Raji (cell line): ENCODE results near the gene TUSC2.
A peak's percentile ranks its signal among the peaks of the same experiment; 100 is the strongest.

Experiments
- POLR2A ChIP-seq: IDR thresholded peaks from 2 replicates; pipeline ENCODE4 v1.6.1; 2011; ENCODE audit warnings: low read depth, low read length, control low read depth; ENCODE audit not compliant: insufficient read depth

The TUSC2 gene

DNA sequence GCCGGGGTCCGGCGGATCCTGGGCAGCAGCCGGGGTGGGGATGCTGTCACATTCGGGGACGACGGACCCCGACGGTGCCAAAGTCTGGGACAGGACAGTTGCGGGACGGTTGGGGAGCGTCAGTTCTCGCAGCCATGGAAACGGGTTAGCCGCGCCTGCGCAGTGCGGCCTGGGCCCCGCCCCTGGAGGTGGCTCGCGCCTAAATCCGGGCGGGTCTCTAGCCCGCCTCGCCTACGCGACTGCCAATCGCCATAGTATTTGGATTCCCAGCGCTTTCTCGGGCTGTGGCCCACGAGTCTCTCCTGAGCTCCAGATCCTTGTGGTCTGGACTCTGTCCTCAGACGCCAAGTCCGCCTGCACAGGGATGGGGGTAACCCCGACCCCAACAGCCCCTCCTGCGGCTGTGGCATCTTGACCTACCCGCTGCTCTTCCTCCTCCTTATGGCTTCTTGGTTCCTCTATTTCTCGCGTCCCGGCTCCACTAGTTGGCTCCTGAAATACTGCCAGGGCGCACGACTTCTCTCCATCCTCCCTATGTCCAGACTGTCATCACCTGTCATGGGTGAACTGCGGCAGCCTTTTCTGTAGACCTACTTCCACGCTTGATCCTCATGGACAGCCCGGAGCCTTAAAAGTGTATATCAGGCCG, 17.7 kb upstream of the TUSC2 start, which contains the start of gene ZMYND10:
Gene ZMYND10 (minus strand): TSS at position 147 of the 649 bp plus-strand sequence. CDS start 153 bp downstream, outside the sequence.
- 0 out of 2 replicates have a peak, but pooled peaks have one; percentile 10 for TF ChIP-seq POLR2A

DNA sequence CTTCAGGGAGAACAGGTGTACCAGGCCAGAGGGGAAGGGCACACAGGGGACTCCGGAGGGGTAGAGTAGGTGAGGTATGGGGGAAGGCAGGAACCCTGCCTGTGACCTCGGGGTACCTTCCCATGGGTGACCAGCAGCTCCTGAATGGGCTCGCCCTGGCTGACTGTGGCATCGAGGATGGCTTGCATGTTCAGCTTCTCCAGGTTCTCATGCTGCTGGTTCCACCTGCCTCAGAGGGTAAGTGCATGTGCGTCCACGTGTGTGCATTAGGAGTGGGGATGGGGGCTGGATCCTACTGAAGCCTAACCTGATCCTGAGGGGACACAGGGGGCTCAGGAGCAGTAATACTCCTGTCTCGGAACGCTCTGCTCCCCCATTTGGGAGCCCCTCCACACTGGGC, 17.0 kb upstream of the TUSC2 start:
- TF ChIP-seq POLR2A = no peak

DNA sequence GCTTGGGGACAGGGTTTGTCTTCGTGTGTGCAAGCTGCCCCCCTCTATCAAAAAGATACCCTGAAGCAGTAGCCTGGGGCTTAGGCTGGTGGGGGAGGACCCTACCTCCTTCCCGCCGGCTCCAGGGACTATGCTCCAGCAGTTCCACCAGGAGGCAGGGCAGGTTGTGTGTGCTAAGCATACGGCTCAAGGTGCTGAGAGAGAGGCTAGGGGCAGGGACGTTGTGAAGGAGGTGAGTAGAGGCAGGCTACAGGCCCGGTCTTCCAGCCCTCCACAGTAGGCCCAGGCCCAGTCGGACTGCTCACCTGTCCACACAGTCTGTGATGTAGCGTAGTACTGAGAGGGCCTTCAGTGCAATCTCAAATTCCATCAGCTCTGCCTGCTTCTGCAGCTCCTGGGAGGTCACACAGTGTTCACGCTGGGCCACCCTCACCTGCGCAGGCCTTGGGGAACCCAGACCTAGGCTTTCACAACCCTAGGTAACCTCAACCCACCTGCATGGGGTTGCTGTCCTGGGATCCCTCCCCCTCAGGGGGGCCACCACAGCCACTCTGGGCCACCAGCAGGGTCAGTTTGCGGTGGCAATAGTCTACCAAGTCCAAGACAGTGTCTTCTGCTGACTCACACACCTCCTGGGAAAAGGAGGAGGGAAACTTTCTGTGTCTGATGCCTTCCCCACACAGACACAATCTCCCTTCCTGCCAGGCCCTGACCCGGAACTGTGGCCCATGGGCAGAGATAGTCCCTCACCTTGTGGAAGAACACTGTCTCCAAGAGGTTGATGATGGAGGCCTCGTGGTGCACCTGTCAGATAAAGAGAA, 15.0 kb upstream of the TUSC2 start:
- no peak for TF ChIP-seq POLR2A

DNA sequence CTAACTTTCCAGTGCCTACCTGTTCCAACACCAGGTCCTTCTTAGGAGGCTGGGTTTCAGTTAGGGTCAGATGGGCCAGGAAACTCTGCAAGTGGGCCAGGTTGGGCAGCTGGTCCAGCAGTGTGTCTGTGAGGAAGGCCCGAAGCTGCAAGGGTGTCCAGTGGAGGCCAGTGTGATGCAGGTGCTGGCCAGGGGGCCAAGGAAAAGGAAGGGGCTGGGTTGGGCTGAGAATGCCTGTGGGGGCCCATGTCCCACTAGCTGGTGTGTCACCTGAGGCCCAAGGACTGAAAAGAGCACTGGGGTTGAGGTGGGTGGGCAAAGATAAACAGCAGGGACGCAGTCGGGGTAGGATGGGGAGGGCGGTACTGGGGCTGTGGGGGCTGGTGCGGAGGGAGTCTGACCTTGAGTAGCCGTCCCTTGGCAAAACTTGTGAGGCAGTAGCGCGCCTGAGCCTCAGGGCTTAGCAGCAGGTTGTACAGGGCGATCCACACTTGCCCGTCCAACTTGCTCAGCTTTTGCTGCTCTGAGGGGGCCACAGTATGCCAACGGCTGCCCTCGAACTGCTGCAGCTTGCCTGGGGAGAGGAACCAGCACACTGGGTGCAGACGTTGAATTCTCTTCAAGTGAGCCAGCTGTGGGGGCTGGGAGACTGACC, 14.1 kb upstream of the TUSC2 start:
- no peak for TF ChIP-seq POLR2A

DNA sequence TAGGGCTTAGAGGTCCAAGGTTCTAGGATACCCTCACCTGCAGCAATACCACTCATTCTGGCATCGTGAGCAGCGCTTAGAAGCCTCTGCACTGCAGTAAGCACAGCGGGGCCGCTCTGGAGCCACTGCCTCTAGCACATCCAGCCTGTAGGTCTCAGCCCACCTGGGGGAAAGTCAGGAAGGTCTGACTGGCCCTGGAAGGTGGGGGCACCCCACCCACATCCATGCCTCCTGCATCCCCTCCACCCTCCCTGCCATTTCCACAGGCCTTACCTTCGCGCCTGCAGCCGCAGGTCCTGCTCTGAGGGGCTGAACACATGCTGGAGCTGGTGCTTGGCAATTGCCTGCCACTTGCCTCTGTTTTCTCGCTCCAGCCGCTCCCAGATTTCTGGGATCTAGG, 13.5 kb upstream of the TUSC2 start:
- TF ChIP-seq POLR2A = no peak

DNA sequence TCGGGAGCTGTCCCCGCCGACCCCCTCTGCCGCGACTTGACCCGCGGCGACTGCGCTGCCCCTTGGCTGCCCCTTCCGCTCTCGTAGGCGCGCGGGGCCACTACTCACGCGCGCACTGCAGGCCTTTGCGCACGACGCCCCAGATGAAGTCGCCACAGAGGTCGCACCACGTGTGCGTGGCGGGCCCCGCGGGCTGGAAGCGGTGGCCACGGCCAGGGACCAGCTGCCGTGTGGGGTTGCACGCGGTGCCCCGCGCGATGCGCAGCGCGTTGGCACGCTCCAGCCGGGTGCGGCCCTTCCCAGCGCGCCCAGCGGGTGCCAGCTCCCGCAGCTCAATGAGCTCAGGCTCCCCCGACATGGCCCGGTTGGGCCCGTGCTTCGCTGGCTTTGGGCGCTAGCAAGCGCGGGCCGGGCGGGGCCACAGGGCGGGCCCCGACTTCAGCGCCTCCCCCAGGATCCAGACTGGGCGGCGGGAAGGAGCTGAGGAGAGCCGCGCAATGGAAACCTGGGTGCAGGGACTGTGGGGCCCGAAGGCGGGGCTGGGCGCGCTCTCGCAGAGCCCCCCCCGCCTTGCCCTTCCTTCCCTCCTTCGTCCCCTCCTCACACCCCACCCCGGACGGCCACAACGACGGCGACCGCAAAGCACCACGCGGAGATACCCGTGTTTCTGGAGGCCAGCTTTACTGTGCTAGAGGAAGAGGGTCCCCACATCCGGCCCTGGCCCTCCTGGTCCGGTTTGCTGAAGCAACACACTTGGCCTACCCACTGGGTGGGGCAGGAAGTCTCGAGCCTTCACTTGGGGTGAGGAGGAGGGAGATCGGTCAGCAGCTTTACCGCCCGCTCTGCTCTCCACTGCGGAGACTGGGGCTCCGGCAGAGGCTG, 12.7 kb upstream of the TUSC2 start, which contains the start of gene RASSF1:
Gene RASSF1 (minus strand): TSS at position 389 of the 882 bp plus-strand sequence. CDS start 31 bp downstream, at position 358.
- 0 out of 2 replicates have a peak, but pooled peaks have one; percentile 27 for TF ChIP-seq POLR2A

DNA sequence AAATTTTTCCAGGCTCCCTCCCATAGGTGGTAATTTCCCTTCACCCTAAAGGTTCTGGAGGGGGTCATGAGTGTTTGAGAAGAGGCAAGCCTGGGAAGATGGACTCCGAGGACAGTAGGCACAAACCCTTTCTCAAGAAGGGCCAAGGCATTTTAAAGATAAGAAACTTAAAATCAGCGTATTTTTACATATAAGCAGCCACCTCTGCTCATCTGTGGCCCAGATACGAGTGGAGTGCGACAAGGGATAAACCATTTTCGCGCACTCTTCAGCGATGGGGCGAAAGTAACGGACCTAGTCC, 12.1 kb upstream of the TUSC2 start:
- TF ChIP-seq POLR2A = no peak

DNA sequence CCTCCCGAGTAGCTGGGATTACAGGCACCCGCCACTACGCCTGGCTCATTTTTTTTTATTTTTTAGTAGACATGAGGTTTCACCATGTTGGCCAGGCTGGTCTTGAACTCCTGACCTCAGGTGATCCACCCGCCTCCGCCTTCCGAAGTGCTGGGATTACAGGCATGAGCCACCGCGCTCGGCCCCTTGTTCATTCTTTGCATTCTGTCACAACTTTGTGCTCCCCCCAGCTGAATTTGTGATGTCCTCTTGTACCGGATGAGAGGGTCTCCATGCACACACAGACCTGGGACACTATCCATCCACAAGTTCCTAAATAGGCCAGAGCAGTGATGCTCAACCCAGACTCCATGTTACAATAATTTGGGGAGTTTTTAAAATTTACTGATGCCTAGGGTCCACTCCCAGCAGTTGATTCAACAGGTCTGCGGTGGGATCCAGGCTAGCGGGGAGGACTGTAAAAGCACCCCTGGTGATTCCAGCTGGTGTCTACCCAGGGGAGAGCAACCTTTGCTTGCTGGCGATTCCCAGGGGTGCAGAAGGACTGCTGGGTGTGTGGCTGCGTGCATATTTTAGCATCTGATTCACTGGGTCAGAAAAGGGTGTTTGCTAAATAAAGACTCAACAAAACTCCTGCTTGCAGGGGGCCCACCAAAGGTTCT, 11.6 kb upstream of the TUSC2 start:
- TF ChIP-seq POLR2A = no peak

DNA sequence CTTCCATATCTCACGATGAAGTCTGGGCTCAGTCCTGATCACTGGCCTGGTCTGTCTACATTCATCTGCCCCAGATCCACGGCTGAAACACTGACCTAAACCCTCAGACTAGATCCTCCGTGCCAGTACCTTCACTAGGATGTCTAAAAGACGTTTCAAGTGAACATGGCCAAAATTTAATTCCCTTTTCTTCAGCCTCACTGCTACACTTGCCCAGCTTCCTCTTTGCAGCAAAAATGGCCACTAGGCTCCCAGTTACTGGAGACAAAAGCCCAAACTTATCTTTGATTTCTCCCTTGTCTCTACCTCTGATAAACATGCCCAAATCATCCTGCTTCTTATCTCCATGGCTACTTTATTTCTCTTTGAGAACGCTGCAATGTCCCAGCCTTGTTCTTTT, 10.9 kb upstream of the TUSC2 start:
- no peak for TF ChIP-seq POLR2A

DNA sequence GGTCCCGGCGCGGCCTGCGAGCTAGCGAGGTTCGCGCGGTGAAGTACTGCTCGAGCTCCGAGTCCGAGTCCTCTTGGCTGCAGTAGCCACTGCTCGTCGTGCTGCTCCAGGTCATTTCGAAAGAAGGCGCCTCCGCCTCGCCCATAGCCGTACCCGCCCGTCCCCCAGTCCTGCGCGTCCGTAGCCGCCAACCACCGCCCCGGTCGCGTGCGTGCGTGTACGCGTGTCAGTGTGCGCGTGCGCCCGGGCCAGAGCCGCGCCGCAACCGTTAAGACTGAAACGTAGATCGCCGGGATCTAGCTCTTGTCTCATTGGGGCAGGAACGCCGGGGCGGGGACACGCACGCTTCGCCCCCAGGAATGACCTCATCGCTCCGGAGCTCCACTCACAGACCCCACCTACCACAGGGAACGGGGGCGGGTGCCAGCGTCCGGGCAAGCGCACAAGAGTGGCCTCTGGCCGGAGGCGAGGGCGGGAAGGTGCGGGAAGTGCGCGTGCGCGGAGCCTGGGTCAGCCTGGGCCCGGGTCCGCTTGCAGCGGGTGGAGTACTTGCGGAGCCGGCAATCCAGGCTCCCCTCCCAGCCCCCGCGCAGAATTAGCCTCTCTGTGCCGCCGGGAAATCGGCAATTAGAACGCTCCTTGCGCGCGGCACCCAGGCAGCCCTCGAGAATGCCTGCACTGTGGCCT, 9.3 kb upstream of the TUSC2 start:
- peak; percentile 83 for TF ChIP-seq POLR2A

DNA sequence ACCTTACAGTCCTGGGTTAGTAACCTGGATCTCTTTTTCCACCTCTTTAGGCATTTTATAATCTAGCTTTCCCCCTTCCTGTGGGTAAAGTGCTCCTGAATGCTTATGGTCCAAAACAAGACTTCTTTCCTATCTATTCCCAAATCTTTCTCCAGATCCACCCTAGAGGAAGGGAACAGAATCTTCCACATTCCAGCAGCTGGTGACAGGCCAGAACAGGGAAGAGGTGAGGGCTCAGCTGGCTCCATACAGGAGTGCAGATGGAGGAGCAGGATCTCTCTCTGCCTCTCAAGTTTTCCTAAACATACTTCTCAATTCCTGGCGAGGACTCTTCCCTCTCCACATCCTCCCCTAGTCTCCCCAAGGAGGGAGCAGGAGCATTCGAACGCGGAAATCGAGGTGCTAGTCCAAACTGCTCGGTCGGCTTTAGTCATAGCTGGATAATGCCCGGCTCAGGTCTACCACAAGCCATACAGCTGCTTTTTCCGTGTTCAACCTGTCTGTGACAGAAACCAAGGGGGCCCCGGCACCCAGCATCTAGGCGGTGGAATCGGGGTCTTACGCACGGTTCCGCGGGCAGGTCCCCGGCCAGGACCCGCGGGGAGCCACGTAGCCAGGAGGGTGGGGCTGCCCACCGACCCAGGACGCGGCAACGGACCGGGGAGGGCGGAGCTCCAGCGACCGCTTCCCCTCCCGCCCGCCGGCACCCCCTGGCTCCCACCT, 8.6 kb upstream of the TUSC2 start:
- no peak for TF ChIP-seq POLR2A

DNA sequence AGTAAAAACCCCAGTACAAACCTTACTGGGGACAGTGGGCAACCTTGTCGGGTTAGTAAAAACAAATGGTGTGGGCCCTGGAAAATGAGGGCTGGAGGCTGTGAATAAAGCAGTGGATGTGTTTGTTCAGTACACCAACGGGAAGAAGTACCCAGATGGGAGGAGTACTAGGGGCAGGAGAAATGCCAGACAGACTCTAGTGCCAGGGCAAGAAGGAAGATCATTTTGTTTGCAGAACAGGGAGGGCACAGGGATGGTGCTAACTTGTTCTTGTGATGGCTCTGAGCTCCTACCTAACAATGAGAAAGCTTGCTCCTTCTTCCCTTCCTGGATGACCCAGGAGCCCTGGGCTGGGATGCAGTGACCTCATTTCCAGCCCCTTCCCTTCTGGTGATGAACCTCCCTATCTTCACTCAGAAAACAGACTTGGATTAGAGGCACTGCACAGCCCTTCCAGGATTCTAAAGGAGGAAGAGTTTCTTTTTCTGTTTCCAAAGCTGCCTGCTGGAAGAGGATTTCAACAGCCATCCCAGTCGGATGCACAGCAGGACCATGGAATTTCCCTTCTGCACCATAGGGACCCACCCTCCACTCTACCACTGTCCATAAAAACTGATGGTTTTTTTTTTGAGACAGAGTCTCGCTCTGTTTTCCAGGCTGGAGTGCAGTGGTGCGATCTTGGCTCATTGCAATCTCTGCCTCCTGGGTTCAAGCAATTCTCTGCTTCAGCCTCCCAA, 6.5 kb upstream of the TUSC2 start:
- TF ChIP-seq POLR2A = no peak
